ENCODE results near the gene PMVK. TPM values are rescaled to one million over a fixed set of nuclear protein-coding genes. Genes with fewer than 3 reads are reported as not detected.

Gene PMVK
- total and polyA plus RNA-seq, 2 of the 8 experiments (the other 6 are each of a cell fraction or from before 2014, with no cell fraction given) = 23.8 to 26.5 TPM

DNA sequence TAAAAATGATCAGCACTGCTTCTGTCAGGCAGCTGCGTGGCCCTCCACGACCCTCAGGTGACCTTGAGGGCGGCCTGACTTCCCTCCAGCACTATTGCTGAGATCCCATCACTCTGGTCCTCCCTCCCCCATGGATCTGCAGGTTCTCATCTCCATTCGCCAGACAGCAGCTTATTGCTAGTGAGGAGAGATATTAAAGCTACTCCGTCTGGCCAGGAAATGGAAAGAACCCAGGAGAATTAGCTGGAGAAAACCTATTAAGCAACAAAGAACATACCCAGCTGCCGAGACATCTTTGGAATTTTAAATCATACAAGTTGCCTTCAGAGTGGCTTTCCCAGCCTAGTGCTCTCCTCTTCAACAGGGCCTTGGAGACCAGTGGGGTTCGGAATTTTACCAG is 40.7 kb downstream of the PMVK start:
- Histone ChIP-seq H3K36me3 (ENCODE audit: control insufficient read depth in 2 of 4, insufficient read depth in 4 of 4, low read length in 3 of 4) (no peaks in the 10 kb centered on the region), H4K91ac (replicated peaks; ENCODE audit: insufficient read length, low read length) (no peak overlapping the region), H4K20me1 (replicated peaks in 1 of 2; ENCODE audit: control insufficient read depth in 1 of 2, insufficient read depth in 2 of 2, low read length in 2 of 2) (no peaks in the 10 kb centered on the region), H3K27me3 (replicated peaks in 1 of 4; ENCODE audit: control insufficient read depth in 3 of 4, extremely low read depth in 1 of 4, insufficient read depth in 3 of 4, low read length in 3 of 4) (no peaks in the 10 kb centered on the region), H3K9me3 (ENCODE audit: insufficient read depth in 2 of 2, low read depth in 1 of 2, low read length in 1 of 2) (peaks cover 0 to 4% of the 10 kb centered on the region in 2 experiments; a peak in 1 of 4 replicates), H3K14ac (ENCODE audit: insufficient read length) (no peak overlapping the region), H3K4me3 (ENCODE audit: extremely low read depth in 1 of 4, insufficient read depth in 2 of 4, low read depth in 3 of 4, low read length in 4 of 4) (no peak overlapping the region), H2BK5ac (ENCODE audit: low read depth, low read length) (no peak overlapping the region), H2BK20ac (ENCODE audit: low read length) (no peak overlapping the region), H3K4me2 (ENCODE audit: insufficient read depth in 1 of 2, low read depth in 2 of 2, low read length in 2 of 2) (no peak overlapping the region), H3K79me1 (ENCODE audit: low read depth, low read length) (no peaks in the 10 kb centered on the region), H3K23me2 (ENCODE audit: low read depth, low read length) (peaks cover 3% of the 10 kb centered on the region; the same call in 1 of the 2 replicates), H3K18ac (ENCODE audit: extremely low read depth, low read length) (no peak overlapping the region), H3K27ac (ENCODE audit: low read depth, low read length) (no peak overlapping the region), H2BK12ac (ENCODE audit: low read depth, low read length) (no peak overlapping the region), H3K4ac (replicated peaks; ENCODE audit: insufficient read length, low read depth, low read length) (no peak overlapping the region), H2AK5ac (ENCODE audit: low read depth, low read length) (no peak overlapping the region), H3K9ac (replicated peaks in 1 of 4; ENCODE audit: extremely low read depth in 1 of 4, low read depth in 3 of 4, low read length in 3 of 4) (no peak overlapping the region), H4K5ac (ENCODE audit: insufficient read length, low read depth, low read length) (no peak overlapping the region), H2BK120ac (replicated peaks; ENCODE audit: low read depth, low read length) (no peak overlapping the region), H3K4me1 (replicated peaks in 1 of 4; ENCODE audit: control insufficient read depth in 3 of 4, insufficient read depth in 4 of 4, low read length in 3 of 4) (no peaks in the 10 kb centered on the region; a peak in 1 of 7 replicates), H3K79me2 (ENCODE audit: control insufficient read depth in 1 of 2, insufficient read depth in 2 of 2, low read length in 2 of 2) (no peaks in the 10 kb centered on the region), H4K8ac (ENCODE audit: extremely low read depth, insufficient read depth, low read length) (no peak overlapping the region), H2AFZ (ENCODE audit: low read length) (no peak overlapping the region), H3K23ac (ENCODE audit: insufficient read length) (no peak overlapping the region), H3K56ac (replicated peaks; ENCODE audit: insufficient read length, low read depth, low read length) (no peak overlapping the region), H2BK15ac (ENCODE audit: low read length) (no peak overlapping the region)
- ChIA-PET POLR2A (ENCODE audit: partially characterized antibody) (no interaction called here), CTCF (ENCODE audit: partially characterized antibody) (interaction anchor here (0.6 to 2.5 kb wide), 8 partner anchors 11 to 166 kb away, joined by 3 to 8 read pairs (median 4); no protein-coding TSS in a partner anchor)
- WGBS, 2 experiments (ENCODE audit: extremely low coverage in 1 of 2, insufficient coverage in 1 of 2, insufficient read length in 1 of 2, insufficient replicate concordance in 2 of 2, low coverage in 1 of 2, low lambda C conversion rate in 2 of 2, missing lambda C conversion rate in 1 of 2) = 90% methylated on average over 7 of the region's 7 CpGs; no CpG with 5 or more reads in 1 of the 2 experiments
- FAIRE-seq (no peak), DNase-seq (ENCODE audit: low read depth in 1 of 2, low spot score in 2 of 2) (no peak)
- TF ChIP-seq CEBPB (IDR thresholded peaks at IDR 0.05; ENCODE audit: low read depth, low read length) = no peak
- TF ChIP-seq BRCA1 (IDR thresholded peaks at IDR 0.05; ENCODE audit: low read depth, low read length) = no peak
- TF ChIP-seq HDAC2 (IDR thresholded peaks at IDR 0.05; ENCODE audit: borderline replicate concordance in 1 of 2, low read depth in 2 of 2, low read length in 2 of 2) = no peak
- TF ChIP-seq, protein P1, sequence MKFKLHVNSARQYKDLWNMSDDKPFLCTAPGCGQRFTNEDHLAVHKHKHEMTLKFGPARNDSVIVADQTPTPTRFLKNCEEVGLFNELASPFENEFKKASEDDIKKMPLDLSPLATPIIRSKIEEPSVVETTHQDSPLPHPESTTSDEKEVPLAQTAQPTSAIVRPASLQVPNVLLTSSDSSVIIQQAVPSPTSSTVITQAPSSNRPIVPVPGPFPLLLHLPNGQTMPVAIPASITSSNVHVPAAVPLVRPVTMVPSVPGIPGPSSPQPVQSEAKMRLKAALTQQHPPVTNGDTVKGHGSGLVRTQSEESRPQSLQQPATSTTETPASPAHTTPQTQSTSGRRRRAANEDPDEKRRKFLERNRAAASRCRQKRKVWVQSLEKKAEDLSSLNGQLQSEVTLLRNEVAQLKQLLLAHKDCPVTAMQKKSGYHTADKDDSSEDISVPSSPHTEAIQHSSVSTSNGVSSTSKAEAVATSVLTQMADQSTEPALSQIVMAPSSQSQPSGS (IDR thresholded peaks at IDR 0.05; ENCODE audit: low read length) = no peak
- TF ChIP-seq, protein P2, sequence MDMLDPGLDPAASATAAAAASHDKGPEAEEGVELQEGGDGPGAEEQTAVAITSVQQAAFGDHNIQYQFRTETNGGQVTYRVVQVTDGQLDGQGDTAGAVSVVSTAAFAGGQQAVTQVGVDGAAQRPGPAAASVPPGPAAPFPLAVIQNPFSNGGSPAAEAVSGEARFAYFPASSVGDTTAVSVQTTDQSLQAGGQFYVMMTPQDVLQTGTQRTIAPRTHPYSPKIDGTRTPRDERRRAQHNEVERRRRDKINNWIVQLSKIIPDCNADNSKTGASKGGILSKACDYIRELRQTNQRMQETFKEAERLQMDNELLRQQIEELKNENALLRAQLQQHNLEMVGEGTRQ (IDR thresholded peaks at IDR 0.05; ENCODE audit: low read length) = no peak
- TF ChIP-seq CHD1 (IDR thresholded peaks at IDR 0.05; ENCODE audit: low read depth, low read length) = no peak
- TF ChIP-seq SP1 (IDR thresholded peaks at IDR 0.05; ENCODE audit: low read depth, low read length) = no peak
- TF ChIP-seq KDM5A (IDR thresholded peaks at IDR 0.05; ENCODE audit: low read length) = no peak
- TF ChIP-seq TAF1 (IDR thresholded peaks at IDR 0.05; ENCODE audit: low read depth, low read length) = no peak
- no peak for TF ChIP-seq TCF12 (IDR thresholded peaks at IDR 0.05; ENCODE audit: low read depth, low read length)
- no peak for TF ChIP-seq KDM4A (IDR thresholded peaks at IDR 0.05; ENCODE audit: low read depth, low read length, severe bottlenecking)

All from H1 (cell line).